ENCODE data around the gene TMBIM6.
A peak's percentile ranks its signal among the peaks of the same experiment; 100 is the strongest.

DNA sequence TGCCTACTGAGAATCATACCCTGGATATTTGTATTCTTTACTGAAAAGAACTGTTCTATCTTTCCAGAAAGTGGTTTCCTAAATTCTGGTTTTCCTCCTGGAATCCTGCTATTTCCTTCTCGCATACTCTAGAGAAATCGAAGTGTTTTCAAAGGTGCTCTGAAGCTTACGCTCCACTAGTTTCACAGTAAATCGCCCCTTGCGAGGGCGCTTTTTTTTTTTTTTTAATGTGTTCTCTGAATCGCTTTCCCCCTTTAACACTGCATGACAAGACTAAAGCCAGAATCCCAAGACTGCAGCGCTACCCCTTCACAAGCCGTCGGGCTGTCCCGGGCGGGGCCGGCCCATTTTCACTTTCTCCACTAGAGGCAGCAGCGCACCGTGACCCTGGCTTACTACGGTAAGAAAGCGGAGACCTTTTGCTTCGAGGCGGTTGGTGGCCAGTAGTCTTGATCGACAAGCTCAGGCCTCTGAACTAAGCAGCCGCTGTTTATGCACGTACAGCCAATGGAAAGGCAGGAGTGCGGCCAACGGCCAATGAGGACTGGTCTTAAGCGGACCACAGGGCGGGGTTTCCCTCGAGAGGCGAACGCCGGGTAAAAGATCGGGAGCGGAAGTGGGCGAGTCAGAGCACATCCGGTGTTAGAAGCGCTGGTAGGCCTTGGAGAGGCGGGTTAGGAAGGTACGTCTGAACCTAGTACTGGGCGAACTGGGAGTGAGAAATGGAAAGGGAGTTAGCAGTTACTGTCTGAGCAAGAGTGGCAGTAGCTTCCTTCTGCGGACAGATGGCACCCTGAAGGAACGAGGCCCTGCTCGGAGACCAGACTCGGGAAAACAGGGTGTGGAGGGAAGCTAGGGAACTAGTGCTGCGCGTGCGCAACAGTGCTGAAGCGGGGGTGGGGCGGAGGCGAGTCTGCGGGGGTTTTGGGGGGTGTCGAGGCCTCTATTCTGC is at the start of gene TMBIM6:
- peak; percentile 100 for TF ChIP-seq POLR2AphosphoS5 (IDR thresholded peaks at IDR 0.05)
- peak; percentile 94 to 98 for TF ChIP-seq POLR2A (IDR thresholded peaks at IDR 0.05)
- TF ChIP-seq, protein P1, sequence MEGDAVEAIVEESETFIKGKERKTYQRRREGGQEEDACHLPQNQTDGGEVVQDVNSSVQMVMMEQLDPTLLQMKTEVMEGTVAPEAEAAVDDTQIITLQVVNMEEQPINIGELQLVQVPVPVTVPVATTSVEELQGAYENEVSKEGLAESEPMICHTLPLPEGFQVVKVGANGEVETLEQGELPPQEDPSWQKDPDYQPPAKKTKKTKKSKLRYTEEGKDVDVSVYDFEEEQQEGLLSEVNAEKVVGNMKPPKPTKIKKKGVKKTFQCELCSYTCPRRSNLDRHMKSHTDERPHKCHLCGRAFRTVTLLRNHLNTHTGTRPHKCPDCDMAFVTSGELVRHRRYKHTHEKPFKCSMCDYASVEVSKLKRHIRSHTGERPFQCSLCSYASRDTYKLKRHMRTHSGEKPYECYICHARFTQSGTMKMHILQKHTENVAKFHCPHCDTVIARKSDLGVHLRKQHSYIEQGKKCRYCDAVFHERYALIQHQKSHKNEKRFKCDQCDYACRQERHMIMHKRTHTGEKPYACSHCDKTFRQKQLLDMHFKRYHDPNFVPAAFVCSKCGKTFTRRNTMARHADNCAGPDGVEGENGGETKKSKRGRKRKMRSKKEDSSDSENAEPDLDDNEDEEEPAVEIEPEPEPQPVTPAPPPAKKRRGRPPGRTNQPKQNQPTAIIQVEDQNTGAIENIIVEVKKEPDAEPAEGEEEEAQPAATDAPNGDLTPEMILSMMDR (IDR thresholded peaks at IDR 0.05), result peak; percentile 89 to 95 (median 94)
